ENCODE results near the gene PDZD4. TPM values are rescaled to one million over a fixed set of nuclear protein-coding genes. Genes with fewer than 3 reads are reported as not detected.

Gene PDZD4
- total RNA-seq, 4 donors from 2014 or later, result 20.0 to 48.4 (median 36.9) TPM

DNA sequence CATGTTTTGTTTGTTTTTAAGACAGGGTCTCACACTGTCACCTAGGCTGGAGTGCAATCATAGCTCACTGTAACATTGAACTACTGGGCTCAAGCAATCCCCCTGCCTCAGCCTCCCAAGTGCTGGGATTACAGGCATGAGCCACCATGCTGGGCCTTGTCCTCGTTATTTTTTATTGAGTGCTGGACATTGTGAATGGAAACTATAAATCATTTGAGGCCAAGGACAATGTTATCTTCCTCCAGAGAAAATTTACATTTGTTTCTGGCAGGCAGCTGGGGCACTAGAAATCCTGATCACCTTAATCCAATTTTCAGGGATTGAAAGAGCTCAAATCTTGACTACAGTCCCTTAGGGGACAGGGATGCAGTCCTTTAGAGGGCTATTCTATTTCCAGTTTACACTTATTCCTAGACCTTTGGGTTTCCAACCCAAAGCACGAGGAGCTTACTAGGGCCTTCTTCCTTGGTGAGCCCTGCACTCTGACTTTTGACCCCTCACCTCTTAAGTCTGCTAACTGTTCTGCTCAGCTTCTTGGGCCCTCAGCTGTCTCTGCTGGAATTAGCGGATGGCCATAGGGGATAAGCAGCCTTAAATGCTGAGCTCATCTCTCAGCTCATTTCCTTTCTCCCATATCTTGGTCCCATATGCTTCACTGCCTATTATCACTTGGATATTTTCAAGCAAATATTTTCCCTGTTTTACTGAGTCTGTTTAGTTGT, 23.0 kb upstream of the PDZD4 start:
- Histone ChIP-seq H3K36me3 (no peaks in the 10 kb centered on the region), H3K4me1 (no peaks in the 10 kb centered on the region), H3K27me3 (peaks cover 0 to 7% (median 3%) of the 10 kb centered on the region in 4 donors), H3K4me3 (no peak overlapping the region), H3K9me3 (no peaks in the 10 kb centered on the region), H3K27ac (replicated peaks in 1 of 4) (no peak overlapping the region)
- whole genome bisulfite sequencing, result 79% methylated on average over 3 of the region's 3 CpGs
- intact Hi-C loops (cut with DNase I), result no loop called here
- no peak for DNase-seq (ENCODE audit: extremely low spot score)
- no peak for TF ChIP-seq EP300 (IDR thresholded peaks at IDR 0.05)
- TF ChIP-seq POLR2AphosphoS5 (IDR thresholded peaks at IDR 0.05), result no peak
- no peak for TF ChIP-seq POLR2A (IDR thresholded peaks at IDR 0.05; ENCODE audit: low read depth)
- TF ChIP-seq, protein P1, sequence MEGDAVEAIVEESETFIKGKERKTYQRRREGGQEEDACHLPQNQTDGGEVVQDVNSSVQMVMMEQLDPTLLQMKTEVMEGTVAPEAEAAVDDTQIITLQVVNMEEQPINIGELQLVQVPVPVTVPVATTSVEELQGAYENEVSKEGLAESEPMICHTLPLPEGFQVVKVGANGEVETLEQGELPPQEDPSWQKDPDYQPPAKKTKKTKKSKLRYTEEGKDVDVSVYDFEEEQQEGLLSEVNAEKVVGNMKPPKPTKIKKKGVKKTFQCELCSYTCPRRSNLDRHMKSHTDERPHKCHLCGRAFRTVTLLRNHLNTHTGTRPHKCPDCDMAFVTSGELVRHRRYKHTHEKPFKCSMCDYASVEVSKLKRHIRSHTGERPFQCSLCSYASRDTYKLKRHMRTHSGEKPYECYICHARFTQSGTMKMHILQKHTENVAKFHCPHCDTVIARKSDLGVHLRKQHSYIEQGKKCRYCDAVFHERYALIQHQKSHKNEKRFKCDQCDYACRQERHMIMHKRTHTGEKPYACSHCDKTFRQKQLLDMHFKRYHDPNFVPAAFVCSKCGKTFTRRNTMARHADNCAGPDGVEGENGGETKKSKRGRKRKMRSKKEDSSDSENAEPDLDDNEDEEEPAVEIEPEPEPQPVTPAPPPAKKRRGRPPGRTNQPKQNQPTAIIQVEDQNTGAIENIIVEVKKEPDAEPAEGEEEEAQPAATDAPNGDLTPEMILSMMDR (IDR thresholded peaks at IDR 0.05), result no peak

DNA sequence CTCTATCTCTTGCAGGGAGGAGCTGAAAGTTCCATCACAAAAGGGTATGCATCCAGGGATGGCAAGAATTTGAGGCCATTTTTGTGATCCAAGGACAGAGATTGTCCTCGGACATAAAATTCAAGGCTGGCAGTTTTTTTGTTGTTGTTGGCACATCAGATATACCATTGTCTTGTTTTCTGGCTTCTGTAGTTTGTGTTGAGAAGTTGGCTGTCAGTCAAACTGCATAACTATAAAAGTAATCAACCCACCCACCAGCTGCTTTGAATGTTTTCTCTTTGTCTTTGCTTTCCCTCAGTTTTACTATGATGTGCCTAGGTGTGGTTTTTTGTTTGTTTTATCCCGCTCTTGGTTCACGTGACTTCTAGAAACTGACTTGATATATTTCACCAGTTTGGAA, 21.6 kb upstream of the PDZD4 start:
- intact Hi-C loops (cut with DNase I), result no loop called here

DNA sequence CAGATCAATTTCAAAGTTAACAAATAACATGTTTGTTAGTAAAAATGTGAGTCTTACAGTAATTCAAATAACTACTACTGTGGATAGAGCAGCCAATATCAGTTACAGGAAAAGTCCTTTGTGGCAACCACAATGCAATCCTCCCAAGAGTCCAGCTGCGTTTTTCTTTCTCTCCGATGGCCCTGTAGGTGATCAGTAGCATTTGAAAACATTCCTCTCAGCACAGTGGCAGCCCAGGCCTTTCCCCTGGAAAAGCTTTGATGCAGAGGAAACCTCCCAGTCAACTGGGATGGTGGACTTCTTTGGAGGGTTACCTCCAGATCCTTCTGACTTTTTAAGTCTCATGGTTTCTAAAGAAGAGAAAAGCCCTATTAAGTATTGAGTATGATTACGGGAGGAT, 18.0 kb upstream of the PDZD4 start:
- Histone ChIP-seq H3K4me1 (peaks cover 0 to 3% (median 0%) of the 10 kb centered on the region in 4 donors), H3K9me3 (no peaks in the 10 kb centered on the region), H3K36me3 (no peaks in the 10 kb centered on the region), H3K27me3 (peaks cover 0 to 2% (median 0%) of the 10 kb centered on the region in 4 donors), H3K4me3 (no peak overlapping the region), H3K27ac (replicated peaks in 1 of 4) (no peak overlapping the region)
- intact Hi-C loops (cut with DNase I), result no loop called here
- 81% methylated on average over 3 of the region's 3 CpGs for WGBS
- TF ChIP-seq POLR2AphosphoS5 (IDR thresholded peaks at IDR 0.05) (no peak), EP300 (IDR thresholded peaks at IDR 0.05) (no peak), POLR2A (IDR thresholded peaks at IDR 0.05; ENCODE audit: low read depth) (no peak)
- TF ChIP-seq, protein P1 (IDR thresholded peaks at IDR 0.05), result no peak
- no peak for DNase-seq (ENCODE audit: extremely low spot score)

More for the DNA sequence above, 21.6 kb upstream of the PDZD4 start:
- Histone ChIP-seq H3K36me3 (no peaks in the 10 kb centered on the region), H3K9me3 (no peaks in the 10 kb centered on the region), H3K4me1 (no peaks in the 10 kb centered on the region), H3K27me3 (peaks cover 0 to 7% (median 3%) of the 10 kb centered on the region in 4 donors), H3K4me3 (no peak overlapping the region), H3K27ac (replicated peaks in 1 of 4) (no peak overlapping the region)
- no peak for TF ChIP-seq EP300 (IDR thresholded peaks at IDR 0.05)
- TF ChIP-seq POLR2A (IDR thresholded peaks at IDR 0.05; ENCODE audit: low read depth), result no peak
- WGBS, result 73% methylated on average over 3 of the region's 3 CpGs
- DNase-seq (ENCODE audit: extremely low spot score), result no peak

DNA sequence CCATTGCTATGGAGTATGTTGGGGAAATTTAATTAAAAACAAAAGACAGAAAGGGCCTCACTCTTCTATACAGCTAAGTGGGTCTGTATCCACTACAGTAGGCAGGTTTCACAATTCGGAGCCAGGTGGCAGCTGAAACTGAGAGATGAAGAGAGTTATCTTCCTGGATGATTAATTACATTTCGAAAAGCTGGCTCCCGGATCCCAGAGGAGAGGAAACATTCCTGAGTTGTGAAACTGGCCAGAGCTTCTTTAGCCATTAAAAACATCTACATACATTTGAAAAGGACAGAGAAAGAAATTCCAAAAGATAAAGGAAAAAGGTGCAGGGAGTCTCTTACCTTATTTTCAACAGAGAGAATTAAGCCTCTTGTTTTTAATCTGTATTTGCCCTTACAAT, 15.5 kb upstream of the PDZD4 start:
- Histone ChIP-seq H3K4me1 (peaks cover 0 to 3% (median 0%) of the 10 kb centered on the region in 4 donors), H3K27ac (replicated peaks in 1 of 4) (no peak overlapping the region), H3K27me3 (peaks cover 0 to 4% (median 0%) of the 10 kb centered on the region in 4 donors), H3K9me3 (no peaks in the 10 kb centered on the region), H3K36me3 (no peaks in the 10 kb centered on the region), H3K4me3 (no peak overlapping the region)
- TF ChIP-seq POLR2AphosphoS5 (IDR thresholded peaks at IDR 0.05), result no peak
- TF ChIP-seq, protein P1 (IDR thresholded peaks at IDR 0.05), result no peak
- TF ChIP-seq POLR2A (IDR thresholded peaks at IDR 0.05; ENCODE audit: low read depth), result no peak
- no peak for TF ChIP-seq EP300 (IDR thresholded peaks at IDR 0.05)
- intact Hi-C loops (cut with DNase I), result no loop called here
- 28% methylated on average over 3 of the region's 3 CpGs for WGBS
- DNase-seq (ENCODE audit: extremely low spot score), result no peak

DNA sequence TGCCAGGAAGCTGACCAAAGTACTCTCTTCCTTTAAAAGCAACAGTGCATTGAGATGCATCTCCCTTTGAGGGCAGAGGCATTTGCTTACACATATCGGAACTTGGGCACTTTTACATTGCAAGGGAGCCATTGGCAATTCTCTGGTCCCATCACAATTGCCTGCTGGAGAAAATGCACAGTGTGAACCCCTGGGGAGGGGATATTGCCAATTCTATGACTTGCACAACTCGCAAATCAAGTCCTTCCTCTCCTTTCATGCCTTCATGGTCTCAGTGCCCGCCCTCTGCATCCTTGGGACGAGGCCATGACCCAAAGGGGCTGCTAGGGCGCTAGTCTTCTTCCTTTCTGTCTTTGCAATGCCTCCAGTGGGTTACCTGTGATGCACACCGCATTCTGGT, 14.9 kb upstream of the PDZD4 start:
- TF ChIP-seq POLR2A (IDR thresholded peaks at IDR 0.05; ENCODE audit: low read depth) (no peak), POLR2AphosphoS5 (IDR thresholded peaks at IDR 0.05) (no peak), EP300 (IDR thresholded peaks at IDR 0.05) (no peak)
- TF ChIP-seq, protein P1 (IDR thresholded peaks at IDR 0.05), result no peak
- no peaks in the 10 kb centered on the region for H3K9me3 ChIP-seq
- intact Hi-C loops (cut with DNase I), result no loop called here
- peaks cover 0 to 5% (median 2%) of the 10 kb centered on the region in 4 donors for H3K27me3 ChIP-seq
- no peaks in the 10 kb centered on the region for H3K36me3 ChIP-seq
- H3K27ac ChIP-seq (replicated peaks in 1 of 4), result no peak overlapping the region
- H3K4me1 ChIP-seq, result peaks cover 0 to 3% (median 0%) of the 10 kb centered on the region in 4 donors
- no peak for DNase-seq (ENCODE audit: extremely low spot score)
- no peak overlapping the region for H3K4me3 ChIP-seq
- WGBS, result 30% methylated on average over 6 of the region's 6 CpGs
